IPS-NIHi11 (cell line): Measurements from ENCODE around the gene FHOD3.

ENCODE experiments used
- DNase-seq: peaks from one replicate; pipeline ENCODE4 v3.0.0; 2012; ENCODE audit warnings: mixed read lengths, low spot score

Gene FHOD3

GRCh38 chr18:36386150-36386920 is 88.8 kb downstream of the FHOD3 start:
- DNase-seq = no peak

GRCh38 chr18:36387310-36387709 is 89.8 kb downstream of the FHOD3 start:
- no peak for DNase-seq

- no peak for DNase-seq
Observed at GRCh38 chr18:36388310-36388709, 90.8 kb downstream of the FHOD3 start.

GRCh38 chr18:36389027-36389426 is 91.5 kb downstream of the FHOD3 start:
- DNase-seq = no peak

GRCh38 chr18:36389811-36390581 is 92.5 kb downstream of the FHOD3 start:
- no peak for DNase-seq

- no peak for DNase-seq
Observed at GRCh38 chr18:36391426-36392145, 94.1 kb downstream of the FHOD3 start.

GRCh38 chr18:36392164-36392978 is 94.9 kb downstream of the FHOD3 start:
- DNase-seq = no peak

- DNase-seq = no peak
Observed at GRCh38 chr18:36392979-36393287, 95.4 kb downstream of the FHOD3 start.

GRCh38 chr18:36394486-36394885 is 97.0 kb downstream of the FHOD3 start:
- no peak for DNase-seq

GRCh38 chr18:36396190-36396589 is 98.7 kb downstream of the FHOD3 start:
- no peak for DNase-seq

GRCh38 chr18:36397033-36397432 is 99.5 kb downstream of the FHOD3 start:
- DNase-seq = no peak

- DNase-seq = no peak
Observed at GRCh38 chr18:36398419-36398818, 100.9 kb downstream of the FHOD3 start.

GRCh38 chr18:36399055-36399454 is 101.5 kb downstream of the FHOD3 start:
- DNase-seq = no peak

- no peak for DNase-seq
Observed at GRCh38 chr18:36401462-36401861, 103.9 kb downstream of the FHOD3 start.

- DNase-seq = peak; percentile 28
Observed at GRCh38 chr18:36402765-36403396, 105.4 kb downstream of the FHOD3 start.

- no peak for DNase-seq
Observed at GRCh38 chr18:36403896-36404820, 106.6 kb downstream of the FHOD3 start.

- no peak for DNase-seq
Observed at GRCh38 chr18:36405611-36406010, 108.1 kb downstream of the FHOD3 start.

- DNase-seq = no peak
Observed at GRCh38 chr18:36406805-36407204, 109.3 kb downstream of the FHOD3 start.

- DNase-seq = no peak
Observed at GRCh38 chr18:36408606-36409005, 111.1 kb downstream of the FHOD3 start.

GRCh38 chr18:36409779-36410178 is 112.3 kb downstream of the FHOD3 start:
- no peak for DNase-seq
